Measurements from ENCODE around the gene SGPP2. TPM values are rescaled to one million over a fixed set of nuclear protein-coding genes. Genes with fewer than 3 reads are reported as not detected.
"Not testable (repeated sequence)": the region's sequence is repeated elsewhere in the genome, so short reads cannot be mapped to it uniquely, and the experiment has no call there.

The SGPP2 gene
- total RNA-seq, 4 donors from 2014 or later = 38.7 to 61.3 (median 59.0) TPM

DNA sequence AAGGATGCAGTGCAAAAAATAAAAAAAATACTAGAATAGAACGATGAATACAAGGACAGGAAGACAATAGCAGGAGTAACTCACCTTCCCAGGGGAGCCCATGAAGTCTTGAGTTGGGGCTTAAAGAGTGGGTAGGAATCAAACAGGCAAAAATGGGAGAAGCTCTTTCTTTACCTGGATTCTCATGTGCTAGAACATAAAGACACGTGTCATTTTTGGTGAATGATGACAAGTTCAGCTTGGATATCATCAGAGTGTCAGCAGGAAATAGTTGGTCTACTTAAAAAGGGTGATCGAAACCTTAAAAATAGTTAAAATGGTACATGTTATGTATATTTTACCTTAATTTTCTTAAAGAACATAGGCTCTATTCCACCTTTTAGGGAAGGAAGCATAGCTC, 5.7 kb downstream of the SGPP2 start:
- H3K4me3 ChIP-seq (ENCODE audit: low read depth, poor library complexity, severe bottlenecking) = no peak overlapping the region
- TF ChIP-seq POLR2A (IDR thresholded peaks at IDR 0.05) = no peak
- TF ChIP-seq, protein P1, sequence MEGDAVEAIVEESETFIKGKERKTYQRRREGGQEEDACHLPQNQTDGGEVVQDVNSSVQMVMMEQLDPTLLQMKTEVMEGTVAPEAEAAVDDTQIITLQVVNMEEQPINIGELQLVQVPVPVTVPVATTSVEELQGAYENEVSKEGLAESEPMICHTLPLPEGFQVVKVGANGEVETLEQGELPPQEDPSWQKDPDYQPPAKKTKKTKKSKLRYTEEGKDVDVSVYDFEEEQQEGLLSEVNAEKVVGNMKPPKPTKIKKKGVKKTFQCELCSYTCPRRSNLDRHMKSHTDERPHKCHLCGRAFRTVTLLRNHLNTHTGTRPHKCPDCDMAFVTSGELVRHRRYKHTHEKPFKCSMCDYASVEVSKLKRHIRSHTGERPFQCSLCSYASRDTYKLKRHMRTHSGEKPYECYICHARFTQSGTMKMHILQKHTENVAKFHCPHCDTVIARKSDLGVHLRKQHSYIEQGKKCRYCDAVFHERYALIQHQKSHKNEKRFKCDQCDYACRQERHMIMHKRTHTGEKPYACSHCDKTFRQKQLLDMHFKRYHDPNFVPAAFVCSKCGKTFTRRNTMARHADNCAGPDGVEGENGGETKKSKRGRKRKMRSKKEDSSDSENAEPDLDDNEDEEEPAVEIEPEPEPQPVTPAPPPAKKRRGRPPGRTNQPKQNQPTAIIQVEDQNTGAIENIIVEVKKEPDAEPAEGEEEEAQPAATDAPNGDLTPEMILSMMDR (IDR thresholded peaks at IDR 0.05) = no peak
- intact Hi-C loops (cut with DNase I; ENCODE audit: low total_unique reads) = no loop called here
- DNase-seq (ENCODE audit: low spot score in 2 of 2) = no peak
- 83 to 86% methylated on average over 3 of the region's 3 CpGs for WGBS, 2 donors

DNA sequence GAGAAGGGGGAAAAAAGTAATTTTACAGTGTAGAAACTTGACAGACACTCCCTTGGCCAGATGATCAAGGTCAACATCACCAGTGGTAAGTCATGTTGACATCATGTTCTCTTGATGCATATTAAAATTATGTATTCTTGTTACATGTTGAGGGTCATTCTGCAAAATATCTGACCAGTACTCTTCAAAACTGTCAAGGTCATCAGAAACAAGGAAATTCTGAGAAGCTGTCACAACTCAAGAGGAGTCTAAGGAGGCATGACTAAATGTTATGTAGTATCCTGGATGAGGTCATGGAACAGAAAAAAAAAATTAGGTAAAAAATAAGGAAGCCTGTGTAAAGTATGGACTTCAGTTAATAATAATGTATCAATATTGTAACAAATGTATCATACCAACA, 6.3 kb downstream of the SGPP2 start:
- no peak for DNase-seq (ENCODE audit: low spot score in 2 of 2)
- TF ChIP-seq, protein P1 (IDR thresholded peaks at IDR 0.05) = no peak
- TF ChIP-seq POLR2A (IDR thresholded peaks at IDR 0.05) = no peak
- no peak overlapping the region for H3K4me3 ChIP-seq (ENCODE audit: low read depth, poor library complexity, severe bottlenecking)
- intact Hi-C loops (cut with DNase I; ENCODE audit: low total_unique reads) = no loop called here

DNA sequence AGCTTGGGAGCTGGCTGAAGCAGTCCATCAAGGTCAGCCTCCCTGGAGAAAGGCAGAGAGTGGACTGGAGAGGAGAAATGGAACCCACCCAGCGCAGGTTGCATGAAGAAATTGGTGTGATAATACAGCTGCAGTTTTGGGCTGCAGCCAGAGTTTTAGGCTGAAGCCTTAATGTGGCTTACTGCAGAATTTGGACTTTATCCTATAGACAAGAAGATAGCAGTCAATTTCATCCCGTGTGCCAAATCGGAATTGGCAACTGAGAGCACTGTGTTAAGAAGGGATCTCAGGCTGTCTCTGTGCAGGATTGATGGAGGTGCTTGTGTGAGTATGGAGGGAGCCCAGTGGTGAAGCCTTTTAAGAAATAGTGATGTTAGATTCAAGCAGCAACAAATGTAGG, 7.5 kb downstream of the SGPP2 start:
- H3K4me3 ChIP-seq (ENCODE audit: low read depth, poor library complexity, severe bottlenecking) = no peak overlapping the region
- no peak for TF ChIP-seq POLR2A (IDR thresholded peaks at IDR 0.05)
- TF ChIP-seq, protein P1 (IDR thresholded peaks at IDR 0.05) = no peak
- WGBS, 2 donors = 69 to 70% methylated on average over 3 of the region's 3 CpGs
- intact Hi-C loops (cut with DNase I; ENCODE audit: low total_unique reads) = no loop called here
- no peak for DNase-seq (ENCODE audit: low spot score in 2 of 2)

DNA sequence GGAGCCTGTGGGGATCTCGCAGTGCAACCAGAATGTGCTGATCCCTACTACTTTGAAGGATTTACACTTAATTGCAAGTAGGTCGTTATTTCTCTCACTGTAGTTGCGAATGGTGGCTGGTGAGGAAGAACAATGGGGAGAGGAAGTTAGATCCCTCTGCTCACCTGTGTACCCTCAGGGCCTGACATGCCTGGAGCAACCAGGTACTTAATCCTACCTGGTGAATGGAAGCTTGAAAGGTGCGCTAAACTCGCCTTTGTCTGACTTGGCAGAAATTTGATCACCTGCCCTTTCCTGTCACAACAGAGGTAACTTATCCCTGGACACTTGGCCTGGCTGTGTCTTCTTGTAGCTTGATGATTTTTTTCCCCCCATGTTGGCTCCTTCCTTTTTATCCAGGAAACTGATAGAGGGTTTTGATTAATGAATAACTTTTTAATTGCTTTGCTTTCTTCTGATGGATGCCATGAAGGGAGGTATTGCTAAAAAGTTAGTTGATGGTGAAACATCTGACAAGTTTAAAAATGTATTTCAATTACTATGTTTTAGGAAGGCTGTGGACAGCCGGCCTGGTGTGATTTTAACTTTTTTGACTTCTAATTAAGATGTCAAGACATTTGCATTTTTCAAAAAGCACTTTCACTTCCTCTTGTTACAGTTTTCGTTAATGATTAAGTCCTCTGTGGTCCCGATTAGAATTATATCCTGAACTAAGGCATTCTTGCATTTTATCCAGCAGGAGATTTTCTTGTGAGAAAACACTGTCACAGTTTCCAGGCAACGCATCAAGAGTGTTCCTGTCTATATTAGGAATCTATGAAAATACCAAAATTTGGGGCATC, 9.2 kb downstream of the SGPP2 start:
- no peak for TF ChIP-seq POLR2A (IDR thresholded peaks at IDR 0.05)
- TF ChIP-seq, protein P1 (IDR thresholded peaks at IDR 0.05) = no peak
- intact Hi-C loops (cut with DNase I; ENCODE audit: low total_unique reads) = no loop called here
- DNase-seq (ENCODE audit: low spot score in 2 of 2) = no peak
- H3K4me3 ChIP-seq (ENCODE audit: low read depth, poor library complexity, severe bottlenecking) = no peak overlapping the region
- WGBS, 2 donors = 54 to 67% methylated on average over 9 of the region's 9 CpGs

DNA sequence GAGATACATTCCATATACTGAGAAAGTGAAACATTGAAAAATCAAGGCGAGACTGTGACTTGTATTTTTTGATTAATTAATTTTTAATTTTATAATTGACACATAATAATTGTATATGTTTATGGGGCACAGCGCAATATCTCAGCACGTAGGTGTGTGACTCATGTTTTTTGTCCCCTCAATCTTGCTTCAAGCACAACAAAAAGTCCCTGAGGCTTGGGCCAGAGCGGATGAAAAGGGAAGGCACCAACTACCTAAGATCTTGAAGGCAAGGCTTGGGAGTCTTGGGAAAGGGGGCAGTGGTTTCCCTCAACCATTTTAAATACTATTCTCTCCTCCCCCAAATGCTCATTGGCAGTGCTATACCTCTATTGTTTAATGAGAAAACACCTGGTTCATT, 9.9 kb downstream of the SGPP2 start:
- DNase-seq (ENCODE audit: low spot score in 2 of 2) = no peak
- intact Hi-C loops (cut with DNase I; ENCODE audit: low total_unique reads) = no loop called here
- WGBS, 2 donors = 72 to 79% methylated on average over 4 of the region's 4 CpGs
- H3K4me3 ChIP-seq (ENCODE audit: low read depth, poor library complexity, severe bottlenecking) = no peak overlapping the region
- no peak for TF ChIP-seq POLR2A (IDR thresholded peaks at IDR 0.05)
- TF ChIP-seq, protein P1 (IDR thresholded peaks at IDR 0.05) = no peak

DNA sequence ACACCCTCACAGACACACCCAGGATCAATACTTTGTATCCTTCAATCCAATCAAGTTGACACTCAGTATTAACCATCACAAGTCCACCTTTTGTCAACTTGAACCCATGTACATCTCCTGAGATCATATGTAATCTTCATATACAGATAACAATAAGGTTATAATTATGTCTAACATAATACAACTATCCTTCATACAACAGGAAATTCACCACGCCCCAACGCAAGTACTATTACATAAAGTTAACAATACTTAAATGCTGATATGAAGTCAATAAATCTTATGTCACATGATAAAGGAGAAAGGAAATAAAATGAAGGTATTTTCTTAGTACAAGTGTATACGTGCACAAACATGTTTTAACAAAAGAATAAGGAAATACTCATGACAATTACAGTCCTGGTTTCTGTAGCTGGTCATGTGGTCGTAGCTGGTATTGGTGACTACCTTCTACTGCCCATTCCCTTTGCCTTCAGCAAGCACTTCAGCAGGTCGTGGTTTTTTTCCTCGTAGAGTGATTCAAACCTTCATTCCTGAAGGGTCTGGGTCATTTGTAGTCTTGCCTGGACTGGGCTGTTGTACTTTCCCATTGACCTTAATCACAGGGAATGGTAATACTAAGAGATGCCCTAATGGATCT, 11.2 kb downstream of the SGPP2 start:
- DNase-seq (ENCODE audit: low spot score in 2 of 2); H3K4me3 ChIP-seq (ENCODE audit: low read depth, poor library complexity, severe bottlenecking); intact Hi-C loops (cut with DNase I; ENCODE audit: low total_unique reads): not testable (repeated sequence)
- WGBS, 2 donors = 87 to 88% methylated on average over 6 of the region's 6 CpGs
